Uterus (tissue), 2 donors: ENCODE measurements around the gene PTPRN2.
"Not testable (repeated sequence)": the region's sequence is repeated elsewhere in the genome, so short reads cannot be mapped to it uniquely, and the experiment has no call there.

ENCODE experiments used
- POLR2A ChIP-seq, 2 donors: fragments of 450-650 bp; IDR thresholded peaks; one replicate each; pipeline ENCODE4 v1.6.1; 2016; ENCODE audit warnings: antibody characterized with exemption in 2 of 2, mild to moderate bottlenecking in 1 of 2, moderate library complexity in 1 of 2
- TF ChIP-seq, protein P1 (sequence below), 4 experiments: fragments of 200-600 bp in 2 of 4; fragments of 450-650 bp in 2 of 4; sonication (generic) in 2 of 4; IDR thresholded peaks; one replicate each; pipeline ENCODE4 v1.5.1; 2016 to 2019; ENCODE audit warnings: antibody characterized with exemption in 4 of 4, mild to moderate bottlenecking in 2 of 4, moderate library complexity in 1 of 4

DNA sequence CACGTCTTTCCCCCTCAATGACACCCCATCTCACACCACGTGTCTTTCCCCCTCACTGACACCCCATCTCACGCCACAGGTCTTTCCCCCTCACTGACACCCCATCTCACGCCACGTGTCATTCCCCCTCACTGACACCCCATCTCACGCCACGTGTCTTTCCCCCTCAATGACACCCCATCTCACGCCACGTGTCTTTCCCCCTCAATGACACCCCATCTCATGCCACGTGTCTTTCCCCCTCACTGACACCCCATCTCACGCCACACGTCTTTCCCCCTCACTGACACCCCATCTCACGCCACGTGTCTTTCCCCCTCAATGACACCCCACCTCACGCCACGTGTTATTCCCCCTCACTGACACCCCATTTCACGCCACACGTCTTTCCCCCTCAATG, 440.2 kb downstream of the PTPRN2 start:
- TF ChIP-seq, protein P1, sequence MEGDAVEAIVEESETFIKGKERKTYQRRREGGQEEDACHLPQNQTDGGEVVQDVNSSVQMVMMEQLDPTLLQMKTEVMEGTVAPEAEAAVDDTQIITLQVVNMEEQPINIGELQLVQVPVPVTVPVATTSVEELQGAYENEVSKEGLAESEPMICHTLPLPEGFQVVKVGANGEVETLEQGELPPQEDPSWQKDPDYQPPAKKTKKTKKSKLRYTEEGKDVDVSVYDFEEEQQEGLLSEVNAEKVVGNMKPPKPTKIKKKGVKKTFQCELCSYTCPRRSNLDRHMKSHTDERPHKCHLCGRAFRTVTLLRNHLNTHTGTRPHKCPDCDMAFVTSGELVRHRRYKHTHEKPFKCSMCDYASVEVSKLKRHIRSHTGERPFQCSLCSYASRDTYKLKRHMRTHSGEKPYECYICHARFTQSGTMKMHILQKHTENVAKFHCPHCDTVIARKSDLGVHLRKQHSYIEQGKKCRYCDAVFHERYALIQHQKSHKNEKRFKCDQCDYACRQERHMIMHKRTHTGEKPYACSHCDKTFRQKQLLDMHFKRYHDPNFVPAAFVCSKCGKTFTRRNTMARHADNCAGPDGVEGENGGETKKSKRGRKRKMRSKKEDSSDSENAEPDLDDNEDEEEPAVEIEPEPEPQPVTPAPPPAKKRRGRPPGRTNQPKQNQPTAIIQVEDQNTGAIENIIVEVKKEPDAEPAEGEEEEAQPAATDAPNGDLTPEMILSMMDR (IDR thresholded peaks at IDR 0.05) = not testable (repeated sequence)
- TF ChIP-seq POLR2A (IDR thresholded peaks at IDR 0.05) = not testable (repeated sequence)
